ENCODE results near the gene GNE.

DNA sequence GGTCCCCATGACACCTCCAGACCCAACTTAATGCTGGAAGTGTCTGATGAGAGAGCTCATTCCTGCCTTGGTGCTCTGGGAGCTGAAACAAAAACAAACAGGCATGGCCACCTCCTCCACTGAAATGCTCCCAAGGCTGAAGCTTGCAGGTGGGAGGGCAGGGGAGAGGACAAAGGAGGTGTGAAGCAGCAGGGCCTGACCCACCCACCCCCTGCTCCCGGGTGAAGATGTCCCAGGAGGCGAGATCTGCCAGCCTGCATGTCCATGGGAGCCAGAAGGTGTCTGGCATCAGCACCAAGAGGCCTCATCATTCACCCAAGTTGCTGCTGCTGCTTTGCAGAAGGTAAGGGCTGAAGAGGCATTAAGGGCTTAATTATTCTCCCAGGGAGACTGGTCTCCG is 93.3 kb downstream of the GNE start:
- TF ChIP-seq POLR2A (IDR thresholded peaks at IDR 0.05; ENCODE audit: low read depth) (no peak), POLR2AphosphoS5 (IDR thresholded peaks at IDR 0.05) (no peak)
- TF ChIP-seq, protein P1, sequence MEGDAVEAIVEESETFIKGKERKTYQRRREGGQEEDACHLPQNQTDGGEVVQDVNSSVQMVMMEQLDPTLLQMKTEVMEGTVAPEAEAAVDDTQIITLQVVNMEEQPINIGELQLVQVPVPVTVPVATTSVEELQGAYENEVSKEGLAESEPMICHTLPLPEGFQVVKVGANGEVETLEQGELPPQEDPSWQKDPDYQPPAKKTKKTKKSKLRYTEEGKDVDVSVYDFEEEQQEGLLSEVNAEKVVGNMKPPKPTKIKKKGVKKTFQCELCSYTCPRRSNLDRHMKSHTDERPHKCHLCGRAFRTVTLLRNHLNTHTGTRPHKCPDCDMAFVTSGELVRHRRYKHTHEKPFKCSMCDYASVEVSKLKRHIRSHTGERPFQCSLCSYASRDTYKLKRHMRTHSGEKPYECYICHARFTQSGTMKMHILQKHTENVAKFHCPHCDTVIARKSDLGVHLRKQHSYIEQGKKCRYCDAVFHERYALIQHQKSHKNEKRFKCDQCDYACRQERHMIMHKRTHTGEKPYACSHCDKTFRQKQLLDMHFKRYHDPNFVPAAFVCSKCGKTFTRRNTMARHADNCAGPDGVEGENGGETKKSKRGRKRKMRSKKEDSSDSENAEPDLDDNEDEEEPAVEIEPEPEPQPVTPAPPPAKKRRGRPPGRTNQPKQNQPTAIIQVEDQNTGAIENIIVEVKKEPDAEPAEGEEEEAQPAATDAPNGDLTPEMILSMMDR (IDR thresholded peaks at IDR 0.05), result no peak

Measured in esophagus muscularis mucosa (tissue), 3 donors.